Right forelimb (tissue), 1 donor: Measurements from ENCODE around the gene HIC2.
"Not testable (repeated sequence)": the region's sequence is repeated elsewhere in the genome, so short reads cannot be mapped to it uniquely, and the experiment has no call there.

Experiments
- DNase-seq: peaks from one replicate; pipeline ENCODE4 v3.0.0-alpha.2; 2018

HIC2 gene, protein sequence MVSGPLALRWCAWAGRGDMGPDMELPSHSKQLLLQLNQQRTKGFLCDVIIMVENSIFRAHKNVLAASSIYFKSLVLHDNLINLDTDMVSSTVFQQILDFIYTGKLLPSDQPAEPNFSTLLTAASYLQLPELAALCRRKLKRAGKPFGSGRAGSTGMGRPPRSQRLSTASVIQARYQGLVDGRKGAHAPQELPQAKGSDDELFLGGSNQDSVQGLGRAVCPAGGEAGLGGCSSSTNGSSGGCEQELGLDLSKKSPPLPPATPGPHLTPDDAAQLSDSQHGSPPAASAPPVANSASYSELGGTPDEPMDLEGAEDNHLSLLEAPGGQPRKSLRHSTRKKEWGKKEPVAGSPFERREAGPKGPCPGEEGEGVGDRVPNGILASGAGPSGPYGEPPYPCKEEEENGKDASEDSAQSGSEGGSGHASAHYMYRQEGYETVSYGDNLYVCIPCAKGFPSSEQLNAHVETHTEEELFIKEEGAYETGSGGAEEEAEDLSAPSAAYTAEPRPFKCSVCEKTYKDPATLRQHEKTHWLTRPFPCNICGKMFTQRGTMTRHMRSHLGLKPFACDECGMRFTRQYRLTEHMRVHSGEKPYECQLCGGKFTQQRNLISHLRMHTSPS

DNA sequence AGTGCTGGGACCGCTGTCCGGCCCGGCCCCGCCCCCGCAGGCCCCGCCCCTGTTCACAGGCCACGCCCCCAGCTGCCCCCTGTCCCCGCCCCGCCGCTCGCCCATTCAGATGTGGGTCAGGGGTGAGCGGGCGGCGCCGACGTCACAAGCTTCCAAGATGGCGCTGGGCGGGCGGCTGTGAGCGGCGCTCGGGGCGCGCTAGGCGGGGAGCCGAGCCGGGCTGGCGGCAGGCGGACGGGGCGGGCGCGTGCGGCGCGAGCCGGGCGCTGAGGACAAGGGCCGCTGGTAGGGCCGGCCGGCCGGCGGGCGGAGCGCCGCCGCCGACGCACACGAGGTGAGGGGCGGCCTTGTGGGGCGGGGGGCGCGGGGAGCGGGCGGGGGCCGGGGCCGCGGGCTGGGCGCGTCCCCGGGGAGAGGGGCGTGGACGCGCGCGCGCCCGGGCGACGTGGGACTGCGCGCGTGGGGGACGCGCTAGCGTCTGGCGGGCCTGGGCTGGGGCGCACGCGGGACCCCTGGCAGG lies at the start of gene HIC2:
HIC2 (plus strand) TSS at position 145 of the 520 bp plus-strand sequence. CDS start 25,461 bp downstream, outside the sequence.
- DNase-seq, result not testable (repeated sequence)

DNA sequence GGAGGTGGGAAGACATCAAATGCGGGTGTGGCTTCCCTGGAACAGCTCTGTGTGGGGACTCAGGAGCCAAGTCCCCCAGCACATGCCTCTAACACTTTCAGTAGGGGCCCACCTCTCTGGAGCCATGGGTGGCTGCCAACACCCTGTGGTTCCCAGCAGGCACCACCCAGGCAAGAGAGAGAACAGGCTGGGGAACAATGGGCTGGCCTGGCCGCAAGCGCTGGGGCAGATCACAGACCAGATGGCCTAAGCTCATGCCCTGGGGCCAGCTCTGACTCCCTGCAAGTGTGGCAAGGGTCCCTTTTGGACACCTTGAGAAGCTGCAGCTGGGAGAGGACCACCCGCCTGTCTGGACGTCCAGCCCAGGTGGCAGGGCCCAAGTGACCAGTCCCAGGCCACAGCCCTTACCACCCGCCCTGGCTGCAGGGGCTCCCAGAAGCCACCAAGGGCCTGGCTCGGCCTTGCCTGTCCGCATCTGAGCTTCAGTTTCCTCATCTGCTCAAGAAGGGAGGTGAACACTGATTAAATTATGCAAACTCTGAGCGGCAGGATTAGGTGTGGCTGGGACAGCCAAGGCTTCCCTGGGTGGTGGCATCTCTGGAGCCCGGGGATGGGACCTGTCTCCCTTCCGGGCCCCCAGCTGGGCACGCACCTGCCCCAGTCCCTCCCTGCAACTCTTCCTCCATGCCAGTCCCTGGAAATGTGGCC lies 48.4 kb upstream of the HIC2 start:
- not testable (repeated sequence) for DNase-seq

DNA sequence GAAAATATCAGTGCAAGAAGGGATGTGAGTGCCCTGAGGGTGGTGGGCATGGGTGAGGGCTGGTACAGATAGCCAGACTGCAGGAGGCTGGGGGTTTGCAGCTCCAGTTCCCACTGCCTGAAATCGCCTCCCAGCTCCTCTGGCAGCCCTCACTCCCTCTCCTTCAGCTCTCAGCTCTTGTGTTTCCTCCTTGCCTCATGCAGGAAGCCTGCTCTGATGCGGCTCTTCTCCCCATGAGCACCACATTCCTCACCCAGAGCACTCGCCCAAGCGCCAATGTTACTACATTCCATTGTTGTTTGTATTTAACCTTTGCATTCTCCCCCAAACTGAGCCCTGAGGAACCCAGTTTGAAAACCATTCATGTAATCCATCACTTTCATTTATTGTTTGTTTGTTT lies 41.3 kb upstream of the HIC2 start:
- not testable (repeated sequence) for DNase-seq

DNA sequence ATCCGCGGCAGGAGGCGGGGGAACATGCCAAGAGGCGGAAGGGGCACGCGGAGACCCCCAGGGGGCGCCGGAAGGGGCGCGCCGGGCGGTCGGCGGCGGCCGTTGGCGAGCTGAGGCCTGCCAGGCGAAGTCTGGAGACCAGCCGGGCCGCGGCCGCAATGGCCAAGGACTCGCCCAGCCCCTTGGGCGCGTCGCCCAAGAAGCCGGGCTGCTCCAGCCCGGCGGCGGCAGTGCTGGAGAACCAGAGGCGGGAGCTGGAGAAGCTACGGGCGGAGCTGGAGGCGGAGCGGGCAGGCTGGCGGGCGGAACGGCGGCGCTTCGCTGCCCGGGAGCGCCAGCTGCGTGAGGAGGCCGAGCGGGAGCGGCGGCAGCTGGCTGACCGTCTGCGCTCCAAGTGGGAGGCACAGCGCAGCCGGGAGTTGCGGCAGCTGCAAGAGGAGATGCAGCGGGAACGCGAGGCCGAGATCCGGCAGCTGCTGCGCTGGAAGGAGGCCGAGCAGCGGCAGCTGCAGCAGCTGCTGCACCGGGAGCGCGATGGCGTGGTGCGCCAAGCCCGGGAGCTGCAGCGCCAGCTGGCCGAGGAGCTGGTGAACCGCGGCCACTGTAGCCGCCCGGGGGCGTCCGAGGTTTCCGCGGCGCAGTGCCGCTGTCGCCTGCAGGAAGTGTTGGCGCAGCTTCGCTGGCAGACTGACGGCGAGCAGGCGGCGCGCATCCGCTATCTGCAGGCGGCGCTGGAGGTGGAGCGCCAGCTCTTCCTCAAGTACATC lies 33.3 kb upstream of the HIC2 start, which contains the start of gene RIMBP3B:
RIMBP3B (plus strand) TSS at position 51 of the 767 bp plus-strand sequence; CDS start at position 159, 108 bp downstream.
- DNase-seq, result not testable (repeated sequence)

DNA sequence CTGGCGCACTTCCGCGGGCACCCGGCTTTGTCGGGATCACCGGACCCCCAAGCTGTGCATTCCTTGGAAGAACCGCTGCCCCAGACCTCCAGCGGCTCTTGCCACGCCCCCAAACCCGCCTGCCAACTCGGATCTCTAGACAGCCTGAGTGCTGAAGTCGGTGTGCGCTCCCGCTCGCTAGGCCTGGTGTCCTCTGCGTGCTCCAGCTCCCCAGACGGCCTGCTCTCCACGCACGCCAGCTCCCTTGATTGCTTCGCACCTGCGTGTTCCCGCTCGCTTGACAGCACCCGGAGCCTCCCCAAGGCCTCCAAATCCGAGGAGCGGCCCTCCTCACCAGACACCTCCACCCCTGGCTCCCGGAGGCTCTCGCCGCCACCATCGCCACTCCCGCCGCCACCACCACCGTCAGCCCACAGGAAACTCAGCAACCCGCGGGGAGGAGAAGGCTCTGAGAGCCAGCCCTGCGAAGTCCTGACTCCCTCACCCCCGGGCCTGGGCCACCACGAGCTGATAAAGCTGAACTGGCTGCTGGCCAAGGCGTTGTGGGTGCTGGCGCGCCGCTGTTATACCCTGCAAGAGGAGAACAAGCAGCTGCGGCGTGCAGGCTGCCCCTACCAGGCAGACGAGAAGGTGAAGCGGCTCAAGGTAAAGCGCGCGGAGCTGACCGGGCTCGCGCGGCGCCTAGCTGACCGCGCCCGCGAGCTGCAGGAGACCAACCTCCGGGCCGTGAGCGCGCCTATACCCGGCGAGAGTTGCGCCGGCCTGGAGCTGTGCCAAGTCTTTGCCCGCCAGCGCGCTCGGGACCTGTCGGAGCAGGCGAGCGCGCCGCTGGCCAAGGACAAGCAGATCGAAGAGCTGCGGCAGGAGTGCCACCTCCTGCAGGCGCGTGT lies 32.5 kb upstream of the HIC2 start:
- not testable (repeated sequence) for DNase-seq

DNA sequence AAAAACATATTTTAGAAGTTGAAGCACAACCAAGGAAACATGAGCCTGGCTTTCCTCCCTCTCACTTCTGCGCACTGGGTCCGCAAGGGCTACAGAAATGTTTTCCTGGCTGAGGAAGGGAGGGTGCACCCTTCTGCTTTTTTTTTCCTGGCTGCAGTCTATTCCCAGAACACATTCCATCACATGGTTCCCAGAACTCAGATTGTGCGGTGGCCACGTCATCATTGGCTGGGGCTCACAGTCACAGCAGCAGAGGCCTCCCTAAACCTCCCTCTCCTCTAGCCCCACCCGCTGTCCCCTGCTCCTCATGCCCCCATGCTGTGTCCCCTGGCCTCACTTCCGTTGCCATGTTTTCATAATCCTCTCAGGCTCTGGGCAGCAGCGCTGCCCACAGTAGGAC lies 27.7 kb upstream of the HIC2 start:
- DNase-seq, result not testable (repeated sequence)

DNA sequence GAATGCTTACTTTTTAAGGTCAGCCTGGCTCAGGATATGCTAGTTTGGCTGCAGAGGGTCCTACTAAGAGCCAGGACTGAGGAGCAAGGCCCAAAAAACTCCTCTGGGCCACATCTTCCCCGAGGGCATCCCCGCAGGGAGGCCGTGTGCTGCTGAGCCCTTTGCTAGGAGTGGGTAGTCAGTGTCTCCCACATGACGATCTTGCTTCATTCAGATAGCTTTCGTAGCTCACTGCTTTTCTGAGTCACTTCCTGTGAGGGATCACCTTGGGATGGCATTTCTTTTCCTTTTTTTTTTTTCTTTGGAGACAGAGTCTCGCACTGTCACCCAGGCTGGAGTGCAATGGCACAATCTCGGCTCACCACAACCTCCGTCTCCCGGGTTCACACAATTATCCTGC lies 27.2 kb upstream of the HIC2 start:
- DNase-seq, result not testable (repeated sequence)

DNA sequence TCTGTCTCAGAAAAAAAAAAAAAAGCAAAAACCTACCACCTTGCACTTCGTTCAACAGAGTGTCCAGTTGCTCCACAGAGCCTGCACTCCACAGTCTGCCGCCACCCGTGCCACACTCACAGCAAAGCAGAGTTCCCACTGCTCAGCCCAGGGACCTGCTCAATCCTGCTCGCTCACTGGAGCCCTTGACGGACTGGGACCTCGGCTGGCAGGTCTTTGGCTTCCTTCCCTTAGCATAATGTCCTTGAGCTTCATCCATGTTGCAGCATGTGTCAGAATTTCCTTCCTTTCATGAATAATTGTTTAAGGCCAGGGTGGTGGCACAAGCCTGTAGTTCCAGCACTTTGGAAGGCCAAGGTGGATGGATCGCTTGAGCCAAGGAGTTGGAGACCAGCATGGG lies 22.6 kb upstream of the HIC2 start:
- not testable (repeated sequence) for DNase-seq

DNA sequence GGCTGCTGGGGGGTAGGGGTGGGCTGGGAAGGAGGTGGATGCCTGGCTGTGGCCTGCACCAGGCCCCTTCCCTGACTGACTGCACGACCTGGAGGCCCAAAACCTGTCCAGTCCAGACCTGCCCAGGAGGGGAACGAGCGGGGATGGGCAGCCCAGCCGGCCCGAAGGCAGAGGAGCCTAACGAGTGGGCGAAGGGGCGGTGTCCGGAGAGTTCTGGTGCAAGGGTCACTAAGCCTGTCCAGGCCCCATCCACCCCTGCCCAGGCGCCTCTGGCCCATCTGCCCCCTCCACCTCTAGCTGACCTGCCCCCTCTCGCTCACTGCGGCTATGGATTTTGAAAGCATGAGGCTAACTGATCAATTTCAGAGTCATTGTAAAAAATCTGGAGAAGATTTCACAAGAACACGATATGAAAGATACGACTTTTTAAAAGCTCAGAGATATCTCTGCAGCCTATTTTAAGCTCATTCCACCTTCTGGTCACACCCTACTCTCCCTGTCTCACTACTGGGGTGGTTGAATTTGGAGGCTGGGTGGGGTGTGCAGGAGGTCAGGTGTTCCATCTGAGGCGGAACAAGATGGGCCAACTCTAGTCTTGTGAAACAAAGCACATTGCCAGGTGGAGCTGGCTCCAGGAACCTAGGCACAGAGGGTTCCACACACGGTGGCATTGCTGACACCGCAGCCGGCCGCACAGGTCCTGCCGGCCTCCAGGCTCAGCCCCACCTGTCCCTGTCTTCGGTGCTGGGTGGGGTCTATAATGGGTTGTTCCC lies 15.8 kb upstream of the HIC2 start:
- DNase-seq, result not testable (repeated sequence)

DNA sequence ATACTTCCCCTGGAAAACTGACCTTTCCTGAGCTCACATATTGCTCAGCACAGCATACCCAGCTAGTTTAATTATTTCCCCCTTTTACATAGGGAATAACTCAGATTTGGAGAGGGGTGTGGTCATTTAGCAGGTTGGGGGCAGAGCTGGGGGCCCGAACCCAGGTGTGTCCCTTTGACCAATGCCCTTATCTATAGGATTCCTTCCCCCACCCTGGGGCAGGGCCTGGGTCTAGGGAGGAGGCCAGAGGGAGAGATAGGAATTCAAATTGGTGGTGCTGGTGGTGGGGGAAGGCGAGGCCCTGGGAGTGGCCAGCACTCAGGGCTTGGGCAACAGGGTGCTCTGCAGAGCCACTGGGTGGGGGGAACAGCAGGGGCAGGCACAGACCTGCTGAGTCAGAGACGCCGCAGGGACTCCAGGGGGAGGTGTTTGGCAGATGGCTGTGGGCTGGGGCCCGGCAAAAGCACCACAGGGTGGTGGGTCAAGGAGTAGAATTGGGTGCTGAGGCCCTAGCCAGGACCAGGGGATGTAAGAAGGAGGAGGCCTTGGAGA lies 14.3 kb upstream of the HIC2 start:
- not testable (repeated sequence) for DNase-seq

DNA sequence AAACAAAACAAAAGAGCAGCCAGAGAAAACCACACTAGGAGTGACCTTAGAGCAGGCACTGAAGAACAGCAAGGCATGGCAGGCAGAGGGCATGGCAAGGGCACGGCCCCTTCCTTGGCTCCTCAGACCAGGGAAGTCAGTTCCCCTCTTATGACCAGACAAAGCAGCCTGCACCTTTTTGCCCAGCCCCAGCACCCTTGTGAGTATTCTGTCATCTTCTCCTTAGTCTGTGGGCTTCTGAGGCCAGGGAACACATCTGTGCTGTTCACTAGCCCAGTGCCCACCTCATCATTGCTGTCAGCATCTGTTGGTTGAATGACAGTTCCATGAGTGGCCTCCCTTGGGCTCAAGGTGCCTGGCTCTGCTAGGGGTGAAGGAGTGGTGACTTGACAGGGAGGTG lies 10.0 kb upstream of the HIC2 start:
- not testable (repeated sequence) for DNase-seq

DNA sequence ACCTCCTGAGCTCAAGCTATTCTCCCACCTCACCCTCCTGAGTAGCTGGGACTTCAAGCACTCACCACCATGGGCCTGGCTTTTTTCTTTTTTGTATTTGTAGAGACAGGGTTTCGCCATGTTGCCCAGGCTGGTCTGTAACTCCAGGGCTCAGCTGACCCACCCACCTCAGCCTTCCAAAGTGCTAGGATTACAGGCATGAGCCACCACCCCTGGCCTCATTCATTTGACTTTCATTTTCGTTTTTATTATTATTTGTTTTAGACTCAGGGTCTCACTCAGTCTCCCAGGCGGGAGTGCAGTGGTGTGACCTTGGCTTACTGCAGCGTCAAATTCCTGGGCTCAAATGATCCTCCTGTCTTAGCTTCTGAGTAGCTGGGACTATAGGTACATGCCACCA lies 9.4 kb upstream of the HIC2 start:
- DNase-seq, result not testable (repeated sequence)

DNA sequence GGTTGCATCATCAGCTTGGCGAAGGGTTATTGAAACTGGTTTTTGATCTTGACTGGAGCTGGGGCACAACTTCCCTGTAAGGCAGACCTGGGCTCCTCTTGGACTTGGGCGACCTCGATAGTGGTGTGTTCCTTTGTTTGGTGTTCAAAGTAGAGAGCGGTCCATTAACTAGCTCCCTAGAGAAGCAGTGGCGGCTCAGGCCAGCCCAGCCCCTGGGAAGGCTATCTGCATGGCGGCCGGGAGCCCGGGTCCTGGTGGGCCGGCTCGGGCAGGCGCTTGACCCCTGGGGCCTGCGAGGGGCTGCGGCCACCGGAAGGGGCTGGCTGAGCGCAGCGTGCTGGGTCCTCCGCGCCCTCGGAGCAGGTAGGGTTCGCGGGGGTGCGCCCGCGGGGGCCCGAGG lies 796 bp upstream of the HIC2 start:
- not testable (repeated sequence) for DNase-seq

DNA sequence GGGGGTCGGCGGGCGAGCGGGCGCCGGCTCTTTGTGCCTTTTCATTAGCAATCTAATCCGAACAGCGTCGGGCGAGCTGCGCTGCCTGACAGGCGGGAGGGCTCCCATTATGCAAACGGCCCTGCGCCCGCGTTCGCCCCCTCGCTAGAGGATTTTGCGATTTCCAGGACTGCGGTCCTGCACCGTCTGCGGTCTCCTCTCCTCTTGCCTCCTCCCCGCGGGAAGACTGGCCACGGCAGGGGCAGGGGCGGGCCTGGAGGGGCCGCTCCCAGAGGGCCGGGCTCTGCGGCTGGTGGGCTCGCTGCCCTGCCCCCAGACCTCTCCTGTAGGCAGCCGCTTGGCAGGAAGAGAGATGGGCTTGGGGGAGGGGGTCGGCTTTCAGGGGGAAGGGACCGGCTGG lies 682 bp downstream of the HIC2 start:
- DNase-seq, result not testable (repeated sequence)

DNA sequence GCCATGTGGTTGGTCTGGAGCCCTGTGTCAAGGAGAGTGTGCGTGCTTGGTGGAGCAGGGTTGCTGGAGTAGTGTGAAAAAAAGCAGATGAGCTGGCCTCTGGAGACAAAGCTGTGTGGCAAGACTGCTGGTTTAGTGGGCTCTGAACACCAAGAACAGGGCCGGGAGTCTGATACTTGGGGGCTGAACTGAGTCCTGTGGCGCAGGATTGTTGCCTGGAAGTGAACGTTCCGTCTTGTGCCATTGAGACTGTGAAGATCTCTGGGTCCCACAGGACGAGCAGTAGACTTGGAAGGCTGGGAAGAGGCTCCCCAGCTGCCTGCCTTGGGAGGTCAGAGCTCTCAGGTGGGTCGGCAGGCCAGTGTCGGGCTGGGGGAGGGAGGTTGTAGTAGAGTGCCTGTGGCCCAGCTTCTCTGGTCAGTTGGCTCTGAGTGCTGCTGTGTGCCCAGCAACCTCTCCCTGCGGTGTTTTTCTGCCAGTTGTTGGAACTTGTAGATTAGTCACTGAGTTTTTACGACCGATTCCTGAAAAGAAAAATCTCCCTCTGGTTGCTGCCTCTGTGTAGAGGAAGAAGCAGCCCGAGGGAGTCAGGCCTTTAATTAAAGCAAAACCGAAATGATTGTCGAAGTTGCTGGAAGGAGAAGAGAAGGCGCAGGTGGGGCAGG lies 1.9 kb downstream of the HIC2 start:
- not testable (repeated sequence) for DNase-seq

DNA sequence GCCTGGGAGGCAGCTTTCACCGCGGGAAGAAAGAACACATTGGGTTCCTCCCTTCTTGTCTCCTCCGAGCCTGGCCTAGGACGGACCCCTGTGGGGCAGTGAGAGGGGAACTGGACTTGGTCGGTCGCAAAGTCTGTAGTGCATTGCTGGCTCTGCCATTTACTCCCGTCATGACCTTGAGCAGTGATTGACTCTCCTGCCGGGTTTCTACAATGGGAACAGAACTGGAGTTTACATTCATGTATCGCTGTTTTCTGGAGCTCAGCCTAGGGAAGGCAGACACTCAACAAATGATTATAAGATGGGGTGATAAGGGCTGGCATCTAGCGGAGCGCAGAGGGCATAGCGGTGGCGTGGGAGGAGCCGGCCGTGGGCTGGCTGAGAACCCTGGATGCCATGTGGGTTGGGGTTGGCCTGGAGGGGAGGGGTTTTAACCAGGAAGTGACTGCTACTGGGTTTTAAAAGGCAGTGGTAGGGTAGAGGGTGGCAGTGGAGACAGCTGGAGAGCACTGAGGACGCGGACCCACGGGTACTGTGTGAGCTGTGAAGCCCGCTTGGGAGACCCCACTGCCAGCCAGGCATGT lies 3.1 kb downstream of the HIC2 start:
- not testable (repeated sequence) for DNase-seq

DNA sequence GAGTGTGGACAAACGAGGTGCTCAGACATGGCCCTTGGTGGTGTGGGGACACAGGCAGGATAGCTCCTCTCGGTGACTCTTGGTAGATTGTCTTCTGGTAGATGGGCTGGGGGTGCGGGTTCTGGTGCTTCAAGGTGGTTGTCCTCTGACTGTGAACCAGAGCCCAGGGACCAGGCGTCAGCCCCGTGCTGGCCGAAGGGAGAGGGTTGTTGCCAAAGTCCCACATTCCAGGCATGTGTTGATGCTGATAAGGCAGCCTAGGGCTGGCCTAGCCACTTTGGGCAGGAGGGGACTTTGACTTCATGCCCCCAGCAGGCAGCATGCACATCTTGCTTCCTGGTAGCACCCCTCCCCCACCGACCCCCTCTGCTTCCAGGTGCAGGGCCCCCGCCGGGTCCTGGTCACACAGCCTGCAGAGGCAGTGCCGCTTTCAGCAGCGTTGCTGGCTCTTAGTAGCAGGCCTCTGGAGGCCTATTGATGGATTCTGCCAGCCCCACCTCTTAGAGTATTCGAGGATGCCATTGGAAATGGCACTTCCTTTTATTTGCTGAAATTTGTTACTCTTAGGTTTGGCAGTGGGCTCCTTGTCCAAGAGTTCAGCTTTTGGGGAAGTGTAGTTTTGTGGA lies 7.0 kb downstream of the HIC2 start:
- not testable (repeated sequence) for DNase-seq

DNA sequence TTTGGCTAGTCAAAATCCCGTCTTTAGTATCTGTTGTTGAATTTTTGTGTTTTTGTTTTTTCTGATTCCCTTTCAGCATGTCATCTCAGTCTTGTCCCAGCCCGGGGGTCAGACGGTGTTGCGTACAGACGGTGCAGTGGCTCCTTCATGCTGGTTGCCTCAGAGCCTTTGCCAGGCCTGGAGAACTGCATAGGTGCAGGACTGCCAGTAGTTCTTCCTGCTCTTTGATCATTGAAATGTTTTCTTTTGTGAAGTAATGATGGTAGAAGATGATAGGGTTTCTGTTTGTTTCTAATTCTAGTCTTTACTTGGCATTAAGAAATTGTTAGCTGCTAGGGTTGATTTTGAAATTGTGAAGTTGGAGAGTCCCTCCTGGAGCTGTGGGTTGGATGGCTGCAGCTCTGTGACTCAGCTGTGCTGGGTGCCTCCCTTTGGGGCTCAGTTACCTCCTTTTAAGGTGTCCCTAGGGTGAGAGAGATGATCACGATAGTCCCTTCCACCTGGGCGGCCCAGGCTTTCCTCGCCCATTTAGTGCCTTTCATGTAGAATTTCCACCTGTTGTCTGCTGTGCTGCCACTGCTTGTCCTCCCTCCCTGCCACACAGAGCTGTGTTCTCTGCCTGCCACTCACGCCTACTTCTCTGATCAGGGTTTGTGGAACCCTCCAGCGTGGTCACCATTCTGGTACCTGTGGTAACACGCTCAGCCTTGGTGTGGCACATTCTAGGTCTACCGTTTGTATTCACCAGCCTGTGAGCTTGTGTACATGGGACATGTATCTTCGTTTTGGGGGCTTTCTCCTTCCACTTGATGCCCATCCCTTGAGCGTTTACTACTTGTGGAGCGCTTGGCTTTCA lies 17.4 kb downstream of the HIC2 start:
- DNase-seq, result not testable (repeated sequence)
